WERI-Rb-1 (cell line): ENCODE results near the gene DYRK4.

Experiments used
- DNase-seq: peaks from one replicate; pipeline ENCODE4 v3.0.0-alpha.2; 2020
- H3K27ac ChIP-seq: fragments of 250-450 bp; sonication (Bioruptor Pico); 2 replicates; pipeline ENCODE4 v1.5.1; 2020; ENCODE audit warnings: mild to moderate bottlenecking, moderate library complexity
- H3K27me3 ChIP-seq: fragments of 250-450 bp; sonication (Bioruptor Pico); 2 replicates; pipeline ENCODE4 v1.5.1; 2021; ENCODE audit warnings: mild to moderate bottlenecking, low read depth, moderate library complexity; ENCODE audit not compliant: insufficient read depth, severe bottlenecking
- H3K36me3 ChIP-seq: fragments of 250-450 bp; sonication (Bioruptor Pico); 2 replicates; pipeline ENCODE4 v1.5.1; 2020; ENCODE audit warnings: mild to moderate bottlenecking, moderate library complexity
- H3K4me3 ChIP-seq: 2 replicates; pipeline ENCODE4 v1.5.1; 2011; ENCODE audit warnings: low read depth, mild to moderate bottlenecking, control low read depth, low read length
- H3K9me3 ChIP-seq: fragments of 250-450 bp; sonication (Bioruptor Pico); 2 replicates; pipeline ENCODE4 v1.5.1; 2021; ENCODE audit warnings: mild to moderate bottlenecking, moderate library complexity; ENCODE audit not compliant: severe bottlenecking
- CTCF ChIP-seq: IDR thresholded peaks from 2 replicates; pipeline ENCODE4 v1.5.1; 2011; ENCODE audit warnings: low read depth, mild to moderate bottlenecking, control low read depth, inconsistent platforms, low read length

DYRK4 gene

DNA sequence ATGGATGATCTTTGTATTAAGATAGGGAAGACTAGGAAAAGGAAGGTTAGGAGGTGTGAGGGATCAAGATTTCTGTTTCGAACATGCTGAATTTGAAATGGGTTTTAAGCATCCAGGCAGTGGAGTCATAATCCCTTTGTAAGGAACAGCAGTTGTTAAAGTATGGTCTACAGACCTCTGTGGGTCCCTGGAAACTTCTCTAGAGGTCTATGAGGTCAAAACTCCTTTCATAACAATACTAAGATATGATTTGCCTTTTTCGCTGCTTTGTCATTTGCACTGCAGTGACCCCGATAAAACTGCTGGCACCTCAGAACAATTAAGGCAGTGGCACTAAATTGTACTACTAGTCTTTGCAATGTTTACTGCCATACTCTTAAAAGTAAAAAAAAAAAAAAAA, 21.8 kb upstream of the DYRK4 start:
- H3K27me3 ChIP-seq = no peaks in the 10 kb centered on the region
- no peak for TF ChIP-seq CTCF
- DNase-seq = no peak
- no peak overlapping the region for H3K27ac ChIP-seq
- H3K36me3 ChIP-seq = peaks cover 49% of the 10 kb centered on the region
- no peaks in the 10 kb centered on the region for H3K9me3 ChIP-seq
- peak overlapping the region; percentile 99 for H3K4me3 ChIP-seq

GRCh38 chr12:4540638-4541037, 21.4 kb upstream of the DYRK4 start:
- H3K27me3 ChIP-seq = no peaks in the 10 kb centered on the region
- H3K4me3 ChIP-seq = no peak overlapping the region
- DNase-seq = no peak
- H3K36me3 ChIP-seq = peaks cover 54% of the 10 kb centered on the region
- no peak for TF ChIP-seq CTCF
- no peak overlapping the region for H3K27ac ChIP-seq
- no peaks in the 10 kb centered on the region for H3K9me3 ChIP-seq

DNA sequence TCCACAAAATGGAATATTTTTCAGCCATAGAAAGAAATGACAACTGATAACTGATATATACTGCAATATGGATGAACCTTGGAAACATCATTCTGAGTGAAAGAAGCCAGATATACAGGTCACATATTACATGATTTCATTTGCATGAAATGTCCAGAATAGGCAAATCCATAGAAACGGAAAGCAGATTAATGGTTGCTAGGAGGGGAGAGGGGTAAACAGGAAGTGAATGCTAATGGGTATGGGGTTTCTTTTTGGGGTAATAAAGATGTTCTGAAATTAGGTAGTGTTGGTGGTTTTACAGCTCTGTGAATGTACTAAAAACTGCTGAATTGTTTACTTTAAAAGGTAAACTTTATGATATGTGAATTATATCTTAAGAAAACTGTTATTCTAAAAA, 16.8 kb upstream of the DYRK4 start:
- TF ChIP-seq CTCF = no peak

DNA sequence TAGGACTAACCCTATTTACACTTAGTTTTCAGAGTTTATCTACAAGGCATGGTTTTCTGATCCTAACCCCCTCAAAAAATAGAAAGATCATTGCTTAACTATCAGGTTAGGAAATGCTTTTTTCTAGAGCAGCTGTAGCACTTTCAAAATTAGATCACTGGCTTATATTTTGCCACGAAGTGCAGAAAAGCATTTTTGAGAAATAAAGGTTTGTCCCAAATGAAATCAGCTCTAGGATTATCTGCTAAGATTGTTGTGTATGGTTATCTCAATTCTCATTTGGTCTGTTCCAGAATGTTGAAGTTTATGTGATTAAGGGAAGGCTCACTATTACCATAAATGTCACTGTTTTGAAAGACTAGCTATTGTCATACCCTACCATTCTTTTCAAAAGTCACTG, 9.8 kb upstream of the DYRK4 start:
- H3K27ac ChIP-seq = no peak overlapping the region
- no peaks in the 10 kb centered on the region for H3K27me3 ChIP-seq
- TF ChIP-seq CTCF = no peak
- peaks cover 83% of the 10 kb centered on the region for H3K36me3 ChIP-seq
- no peaks in the 10 kb centered on the region for H3K9me3 ChIP-seq
- no peak overlapping the region for H3K4me3 ChIP-seq
- DNase-seq = no peak

More for the DNA sequence above, 16.8 kb upstream of the DYRK4 start:
- no peaks in the 10 kb centered on the region for H3K9me3 ChIP-seq
- H3K36me3 ChIP-seq = peaks cover 90% of the 10 kb centered on the region
- H3K27me3 ChIP-seq = no peaks in the 10 kb centered on the region
- no peak for DNase-seq
- no peak overlapping the region for H3K4me3 ChIP-seq
- no peak overlapping the region for H3K27ac ChIP-seq

DNA sequence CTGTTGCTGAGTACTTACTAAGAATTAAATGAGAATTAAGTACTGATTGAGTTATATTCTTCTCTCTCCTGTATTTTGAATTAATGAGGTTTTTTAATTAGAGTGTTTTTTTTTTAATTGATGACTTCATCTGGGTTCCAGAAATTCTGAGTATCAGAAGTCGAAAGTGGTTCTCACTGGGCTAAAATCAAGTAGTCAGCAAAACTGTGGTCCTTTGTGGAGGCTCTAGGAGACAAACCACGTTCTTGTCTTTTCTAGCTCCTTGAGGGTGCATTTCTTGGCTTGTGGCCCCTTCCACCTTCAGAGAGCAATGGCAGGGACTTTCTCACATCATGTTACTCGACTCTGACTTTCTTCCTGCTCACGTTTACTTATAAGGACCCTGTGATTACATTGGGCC, 8.1 kb upstream of the DYRK4 start:
- no peak for TF ChIP-seq CTCF
- H3K36me3 ChIP-seq = peaks cover 82% of the 10 kb centered on the region

GRCh38 chr12:4555804-4556203, 6.2 kb upstream of the DYRK4 start:
- Histone ChIP-seq H3K36me3 (peaks cover 79% of the 10 kb centered on the region), H3K9me3 (no peaks in the 10 kb centered on the region), H3K4me3 (no peak overlapping the region), H3K27ac (no peak overlapping the region), H3K27me3 (no peaks in the 10 kb centered on the region)
- no peak for TF ChIP-seq CTCF
- no peak for DNase-seq

More for the DNA sequence above, 8.1 kb upstream of the DYRK4 start:
- no peak overlapping the region for H3K27ac ChIP-seq
- H3K27me3 ChIP-seq = no peaks in the 10 kb centered on the region
- no peak for DNase-seq
- no peaks in the 10 kb centered on the region for H3K9me3 ChIP-seq
- H3K4me3 ChIP-seq = no peak overlapping the region
